HG03439 (cell line): ENCODE results near the gene MFSD2A.
"Not testable (repeated sequence)": the region's sequence is repeated elsewhere in the genome, so short reads cannot be mapped to it uniquely, and the experiment has no call there.

Experiments
- ATAC-seq: cut with Tn5 transposase; IDR thresholded peaks from one replicate; pipeline ENCODE4 v1.9.1; 2021; ENCODE audit warnings: mild to moderate bottlenecking, moderate library complexity; ENCODE audit not compliant: unreplicated experiment

The MFSD2A gene

GRCh38 chr1:39964552-39964951, 9.6 kb downstream of the MFSD2A start:
- no peak for ATAC-seq

GRCh38 chr1:39965044-39965443, 10.1 kb downstream of the MFSD2A start:
- ATAC-seq: no peak

GRCh38 chr1:39969048-39969447, 14.1 kb downstream of the MFSD2A start:
- ATAC-seq: no peak

GRCh38 chr1:39969531-39970270, 14.8 kb downstream of the MFSD2A start:
- no peak for ATAC-seq

- ATAC-seq: no peak
Measured at GRCh38 chr1:39970274-39970673, 15.3 kb downstream of the MFSD2A start.

GRCh38 chr1:39971138-39971537, 16.2 kb downstream of the MFSD2A start:
- no peak for ATAC-seq

- no peak for ATAC-seq
Measured at GRCh38 chr1:39973503-39974135, 18.7 kb downstream of the MFSD2A start.

GRCh38 chr1:39976732-39977131, 21.8 kb downstream of the MFSD2A start:
- ATAC-seq: no peak

GRCh38 chr1:39977202-39977601, 22.3 kb downstream of the MFSD2A start:
- ATAC-seq: no peak

- no peak for ATAC-seq
Measured at GRCh38 chr1:39979654-39980053, 24.7 kb downstream of the MFSD2A start.

GRCh38 chr1:39980555-39981313, 25.8 kb downstream of the MFSD2A start:
- ATAC-seq: no peak

GRCh38 chr1:39981385-39981784, 26.4 kb downstream of the MFSD2A start:
- ATAC-seq: no peak

GRCh38 chr1:39981945-39982344, 27.0 kb downstream of the MFSD2A start:
- no peak for ATAC-seq

GRCh38 chr1:39984480-39984879, 29.5 kb downstream of the MFSD2A start:
- ATAC-seq: not testable (repeated sequence)

GRCh38 chr1:39984951-39985350, 30.0 kb downstream of the MFSD2A start:
- no peak for ATAC-seq

- ATAC-seq: no peak
Measured at GRCh38 chr1:39987869-39988268, 32.9 kb downstream of the MFSD2A start.

GRCh38 chr1:39988618-39989343, 33.8 kb downstream of the MFSD2A start:
- no peak for ATAC-seq

- ATAC-seq: no peak
Measured at GRCh38 chr1:39990428-39990827, 35.5 kb downstream of the MFSD2A start.

- no peak for ATAC-seq
Measured at GRCh38 chr1:39992234-39992633, 37.3 kb downstream of the MFSD2A start.

- no peak for ATAC-seq
Measured at GRCh38 chr1:39992888-39993287, 37.9 kb downstream of the MFSD2A start.

GRCh38 chr1:39995973-39996393, 41.0 kb downstream of the MFSD2A start:
- ATAC-seq: no peak
